ENCODE data around the gene TMCC1.
"Not testable (repeated sequence)": the region's sequence is repeated elsewhere in the genome, so short reads cannot be mapped to it uniquely, and the experiment has no call there.

Gene TMCC1

GRCh38 chr3:129614927-129615363, 278.6 kb downstream of the TMCC1 start:
- Histone ChIP-seq H3K4me1 (no peaks in the 10 kb centered on the region), H3K4me3 (no peak overlapping the region), H3K36me3 (replicated peaks) (no peaks in the 10 kb centered on the region), H3K9me3 (no peaks in the 10 kb centered on the region), H3K27me3 (ENCODE audit: low read depth) (no peaks in the 10 kb centered on the region)
- in situ Hi-C loops (cut with MboI; ENCODE audit: low sequenced_read_pairs) = no loop called here
- no peak for DNase-seq (ENCODE audit: low spot score in 2 of 2)

GRCh38 chr3:129614435-129614834, 279.1 kb downstream of the TMCC1 start:
- Histone ChIP-seq H3K36me3 (replicated peaks) (no peaks in the 10 kb centered on the region), H3K27me3 (ENCODE audit: low read depth) (no peaks in the 10 kb centered on the region), H3K4me1 (no peaks in the 10 kb centered on the region), H3K9me3 (no peaks in the 10 kb centered on the region), H3K4me3 (no peak overlapping the region)
- no peak for DNase-seq (ENCODE audit: low spot score in 2 of 2)
- in situ Hi-C loops (cut with MboI; ENCODE audit: low sequenced_read_pairs) = no loop called here

GRCh38 chr3:129613367-129613740, 280.2 kb downstream of the TMCC1 start:
- Histone ChIP-seq H3K36me3 (replicated peaks) (no peaks in the 10 kb centered on the region), H3K4me1 (no peaks in the 10 kb centered on the region), H3K4me3 (no peak overlapping the region), H3K9me3 (no peaks in the 10 kb centered on the region), H3K27me3 (ENCODE audit: low read depth) (no peaks in the 10 kb centered on the region)
- no peak for DNase-seq (ENCODE audit: low spot score in 2 of 2)
- in situ Hi-C loops (cut with MboI; ENCODE audit: low sequenced_read_pairs) = no loop called here

- Histone ChIP-seq H3K27me3 (ENCODE audit: low read depth) (no peaks in the 10 kb centered on the region), H3K4me3 (no peak overlapping the region), H3K4me1 (no peaks in the 10 kb centered on the region), H3K36me3 (replicated peaks) (no peaks in the 10 kb centered on the region), H3K9me3 (no peaks in the 10 kb centered on the region)
- in situ Hi-C loops (cut with MboI; ENCODE audit: low sequenced_read_pairs) = no loop called here
- no peak for DNase-seq (ENCODE audit: low spot score in 2 of 2)
Observed at GRCh38 chr3:129612534-129613366, 280.8 kb downstream of the TMCC1 start.

GRCh38 chr3:129611812-129612533, 281.5 kb downstream of the TMCC1 start:
- H3K4me3 ChIP-seq = no peak overlapping the region
- peaks cover 6% of the 10 kb centered on the region; the same call in 1 of the 2 replicates for H3K4me1 ChIP-seq
- no peaks in the 10 kb centered on the region for H3K27me3 ChIP-seq (ENCODE audit: low read depth)
- in situ Hi-C loops (cut with MboI; ENCODE audit: low sequenced_read_pairs) = no loop called here
- H3K9me3 ChIP-seq = no peaks in the 10 kb centered on the region
- no peak for DNase-seq (ENCODE audit: low spot score in 2 of 2)
- no peaks in the 10 kb centered on the region for H3K36me3 ChIP-seq (replicated peaks)

- Histone ChIP-seq H3K4me3 (no peak overlapping the region), H3K27me3 (ENCODE audit: low read depth) (no peaks in the 10 kb centered on the region), H3K9me3 (no peaks in the 10 kb centered on the region), H3K4me1 (peaks cover 6% of the 10 kb centered on the region; the same call in 1 of the 2 replicates), H3K36me3 (replicated peaks) (no peaks in the 10 kb centered on the region)
- no peak for DNase-seq (ENCODE audit: low spot score in 2 of 2)
- in situ Hi-C loops (cut with MboI; ENCODE audit: low sequenced_read_pairs) = no loop called here
Observed at GRCh38 chr3:129611446-129611800, 282.1 kb downstream of the TMCC1 start.

GRCh38 chr3:129610794-129611445, 282.6 kb downstream of the TMCC1 start:
- H3K9me3 ChIP-seq; in situ Hi-C loops (cut with MboI; ENCODE audit: low sequenced_read_pairs); H3K4me3 ChIP-seq; H3K4me1 ChIP-seq; H3K27me3 ChIP-seq (ENCODE audit: low read depth); H3K36me3 ChIP-seq (replicated peaks); DNase-seq (ENCODE audit: low spot score in 2 of 2): not testable (repeated sequence)

GRCh38 chr3:129610276-129610675, 283.2 kb downstream of the TMCC1 start:
- Histone ChIP-seq H3K4me1 (peaks cover 6% of the 10 kb centered on the region; the same call in 1 of the 2 replicates), H3K4me3 (no peak overlapping the region), H3K27me3 (ENCODE audit: low read depth) (no peaks in the 10 kb centered on the region), H3K9me3 (no peaks in the 10 kb centered on the region), H3K36me3 (replicated peaks) (no peaks in the 10 kb centered on the region)
- in situ Hi-C loops (cut with MboI; ENCODE audit: low sequenced_read_pairs) = no loop called here
- no peak for DNase-seq (ENCODE audit: low spot score in 2 of 2)

- no peak for DNase-seq (ENCODE audit: low spot score in 2 of 2)
- H3K9me3 ChIP-seq = no peaks in the 10 kb centered on the region
- H3K27me3 ChIP-seq (ENCODE audit: low read depth) = no peaks in the 10 kb centered on the region
- peaks cover 7% of the 10 kb centered on the region for H3K4me1 ChIP-seq
- no peaks in the 10 kb centered on the region for H3K36me3 ChIP-seq (replicated peaks)
- H3K4me3 ChIP-seq = no peak overlapping the region
- in situ Hi-C loops (cut with MboI; ENCODE audit: low sequenced_read_pairs) = no loop called here
Observed at GRCh38 chr3:129609591-129610182, 283.8 kb downstream of the TMCC1 start.

GRCh38 chr3:129608936-129609590, 284.4 kb downstream of the TMCC1 start:
- Histone ChIP-seq H3K36me3 (replicated peaks) (no peaks in the 10 kb centered on the region), H3K4me1 (peaks cover 13% of the 10 kb centered on the region), H3K4me3 (no peak overlapping the region), H3K27me3 (ENCODE audit: low read depth) (no peaks in the 10 kb centered on the region), H3K9me3 (no peaks in the 10 kb centered on the region)
- in situ Hi-C loops (cut with MboI; ENCODE audit: low sequenced_read_pairs) = no loop called here
- no peak for DNase-seq (ENCODE audit: low spot score in 2 of 2)

- Histone ChIP-seq H3K9me3 (no peaks in the 10 kb centered on the region), H3K27me3 (ENCODE audit: low read depth) (no peaks in the 10 kb centered on the region), H3K4me1 (peaks cover 20% of the 10 kb centered on the region), H3K36me3 (replicated peaks) (no peaks in the 10 kb centered on the region), H3K4me3 (no peak overlapping the region)
- DNase-seq (ENCODE audit: low spot score in 2 of 2) = no peak
- in situ Hi-C loops (cut with MboI; ENCODE audit: low sequenced_read_pairs) = no loop called here
Observed at GRCh38 chr3:129608087-129608935, 285.2 kb downstream of the TMCC1 start.

- H3K9me3 ChIP-seq = no peaks in the 10 kb centered on the region
- no peak for DNase-seq (ENCODE audit: low spot score in 2 of 2)
- no peaks in the 10 kb centered on the region for H3K27me3 ChIP-seq (ENCODE audit: low read depth)
- peaks cover 22% of the 10 kb centered on the region for H3K4me1 ChIP-seq
- H3K4me3 ChIP-seq = peak overlapping the region; percentile 48
- no peaks in the 10 kb centered on the region for H3K36me3 ChIP-seq (replicated peaks)
- in situ Hi-C loops (cut with MboI; ENCODE audit: low sequenced_read_pairs) = no loop called here
Observed at GRCh38 chr3:129607391-129608068, 286.0 kb downstream of the TMCC1 start.
